MM.1S (cell line): Measurements from ENCODE around the gene VANGL2.
A peak's percentile ranks its signal among the peaks of the same experiment; 100 is the strongest.

Experiments
- DNase-seq: peaks from one replicate; pipeline ENCODE4 v3.0.0-alpha.2; 2015
- H2AFZ ChIP-seq: fragments of 300-600 bp; sonication (generic); 2 replicates; pipeline ENCODE4 v1.6.0; 2016; ENCODE audit warnings: antibody characterized with exemption, low read length
- H3F3A ChIP-seq: fragments of 300-600 bp; sonication (generic); 2 replicates; pipeline ENCODE4 v1.6.1; 2016; ENCODE audit warnings: mild to moderate bottlenecking, antibody characterized with exemption, low read length, moderate library complexity, mixed read lengths; ENCODE audit not compliant: insufficient read depth
- H3K27ac ChIP-seq: fragments of 300-600 bp; sonication (generic); 2 replicates; pipeline ENCODE4 v1.5.1; 2016; ENCODE audit warnings: mild to moderate bottlenecking, low read length
- H3K27me3 ChIP-seq: fragments of 300-600 bp; sonication (generic); replicated peaks from 2 replicates; pipeline ENCODE4 v1.6.0; 2016; ENCODE audit warnings: low read length; ENCODE audit not compliant: insufficient read depth
- H3K36me3 ChIP-seq: fragments of 300-600 bp; sonication (generic); replicated peaks from 2 replicates; pipeline ENCODE4 v1.6.1; 2016; ENCODE audit warnings: mild to moderate bottlenecking, low read length, mixed read lengths; ENCODE audit not compliant: insufficient read depth
- H3K4me1 ChIP-seq: fragments of 300-600 bp; sonication (generic); 2 replicates; pipeline ENCODE4 v1.6.1; 2016; ENCODE audit warnings: low read length, mixed read lengths
- H3K4me2 ChIP-seq: fragments of 300-600 bp; sonication (generic); 2 replicates; pipeline ENCODE4 v1.6.0; 2016; ENCODE audit warnings: low read depth, low read length
- H3K4me3 ChIP-seq: fragments of 300-600 bp; sonication (generic); 2 replicates; pipeline ENCODE4 v1.5.1; 2016; ENCODE audit warnings: low read length, mixed read lengths
- H3K79me2 ChIP-seq: fragments of 300-600 bp; sonication (generic); 2 replicates; pipeline ENCODE4 v1.6.1; 2016; ENCODE audit warnings: mixed run types, low read length, mixed read lengths
- H3K9ac ChIP-seq: fragments of 300-600 bp; sonication (generic); 2 replicates; pipeline ENCODE4 v1.6.1; 2016; ENCODE audit warnings: low read length, mixed read lengths
- H3K9me2 ChIP-seq: fragments of 300-600 bp; sonication (generic); replicated peaks from 2 replicates; pipeline ENCODE4 v1.6.1; 2016; ENCODE audit warnings: mild to moderate bottlenecking, low read length, mixed read lengths; ENCODE audit not compliant: insufficient read depth
- H3K9me3 ChIP-seq: fragments of 300-600 bp; sonication (generic); replicated peaks from 2 replicates; pipeline ENCODE4 v1.6.1; 2016; ENCODE audit warnings: mild to moderate bottlenecking, low read length, mixed read lengths; ENCODE audit not compliant: insufficient read depth
- H4K20me1 ChIP-seq: fragments of 300-600 bp; sonication (generic); 2 replicates; pipeline ENCODE4 v1.6.1; 2016; ENCODE audit warnings: mild to moderate bottlenecking, low read length, moderate library complexity, mixed read lengths; ENCODE audit not compliant: insufficient read depth
- CTCF ChIP-seq: fragments of 300-600 bp; sonication (generic); IDR thresholded peaks from 2 replicates; pipeline ENCODE4 v1.5.1; 2016; ENCODE audit warnings: antibody characterized with exemption, low read length, mixed read lengths
- EZH2 ChIP-seq: fragments of 300-600 bp; sonication (generic); optimal IDR thresholded peaks from 2 replicates; pipeline ENCODE3; 2017; ENCODE audit warnings: low read depth, mild to moderate bottlenecking, antibody characterized with exemption, low read length, mixed read lengths
- EZH2phosphoT487 ChIP-seq: fragments of 300-600 bp; sonication (generic); IDR thresholded peaks from 2 replicates; pipeline ENCODE4 v1.6.1; 2018; ENCODE audit warnings: antibody characterized with exemption, low read length

VANGL2 gene

GRCh38 chr1:160353223-160353622 lies 47.1 kb upstream of the VANGL2 start:
- H3K4me1 ChIP-seq = no peaks in the 10 kb centered on the region
- DNase-seq = no peak
- H3K9me3 ChIP-seq = no peaks in the 10 kb centered on the region
- H3K4me2 ChIP-seq = no peak overlapping the region
- no peaks in the 10 kb centered on the region for H4K20me1 ChIP-seq
- H3K27ac ChIP-seq = no peak overlapping the region
- H3K36me3 ChIP-seq = peaks cover 9% of the 10 kb centered on the region
- H3K4me3 ChIP-seq = no peak overlapping the region
- no peak overlapping the region for H3K9ac ChIP-seq
- H3K79me2 ChIP-seq = no peaks in the 10 kb centered on the region
- H2AFZ ChIP-seq = no peak overlapping the region
- no peaks in the 10 kb centered on the region for H3F3A ChIP-seq
- no peaks in the 10 kb centered on the region for H3K9me2 ChIP-seq
- H3K27me3 ChIP-seq = no peaks in the 10 kb centered on the region
- TF ChIP-seq EZH2 = no peak

GRCh38 chr1:160354388-160354985 lies 45.9 kb upstream of the VANGL2 start:
- Histone ChIP-seq H3K36me3 (peaks cover 9% of the 10 kb centered on the region), H3K79me2 (no peaks in the 10 kb centered on the region), H3K27me3 (no peaks in the 10 kb centered on the region), H3K4me3 (no peak overlapping the region), H2AFZ (no peak overlapping the region), H3F3A (no peaks in the 10 kb centered on the region), H3K4me1 (no peaks in the 10 kb centered on the region), H4K20me1 (no peaks in the 10 kb centered on the region), H3K9ac (no peak overlapping the region), H3K4me2 (no peak overlapping the region), H3K27ac (no peak overlapping the region), H3K9me2 (no peaks in the 10 kb centered on the region), H3K9me3 (no peaks in the 10 kb centered on the region)
- TF ChIP-seq EZH2phosphoT487 (no peak), CTCF (peak; percentile 73)
- DNase-seq = peak; percentile 35

- H3K36me3 ChIP-seq = peaks cover 9% of the 10 kb centered on the region; the same call in 1 of the 2 replicates
These were observed 42.9 kb upstream of the VANGL2 start for GRCh38 chr1:160357286-160358002.

More at GRCh38 chr1:160357286-160358002, 42.9 kb upstream of the VANGL2 start:
- H3K9ac ChIP-seq = no peak overlapping the region
- no peaks in the 10 kb centered on the region for H3K79me2 ChIP-seq
- no peak overlapping the region for H3K27ac ChIP-seq
- H3F3A ChIP-seq = no peaks in the 10 kb centered on the region
- no peak overlapping the region for H3K4me2 ChIP-seq
- H3K9me3 ChIP-seq = no peaks in the 10 kb centered on the region
- no peak for DNase-seq
- TF ChIP-seq EZH2phosphoT487 (no peak), CTCF (no peak), EZH2 (no peak)
- H3K9me2 ChIP-seq = no peaks in the 10 kb centered on the region
- no peaks in the 10 kb centered on the region for H4K20me1 ChIP-seq
- no peaks in the 10 kb centered on the region for H3K4me1 ChIP-seq
- H3K27me3 ChIP-seq = no peaks in the 10 kb centered on the region
- no peak overlapping the region for H2AFZ ChIP-seq
- H3K4me3 ChIP-seq = no peak overlapping the region
